HG03469 (cell line): ENCODE results near the gene CDH22.

Experiments
- ATAC-seq: cut with Tn5 transposase; IDR thresholded peaks from one replicate; pipeline ENCODE4 v1.9.1; 2021; ENCODE audit warnings: mild to moderate bottlenecking, moderate library complexity, moderate number of reproducible peaks; ENCODE audit not compliant: unreplicated experiment

The CDH22 gene

GRCh38 chr20:46152824-46153586 is 155.3 kb downstream of the CDH22 start:
- no peak for ATAC-seq

DNA sequence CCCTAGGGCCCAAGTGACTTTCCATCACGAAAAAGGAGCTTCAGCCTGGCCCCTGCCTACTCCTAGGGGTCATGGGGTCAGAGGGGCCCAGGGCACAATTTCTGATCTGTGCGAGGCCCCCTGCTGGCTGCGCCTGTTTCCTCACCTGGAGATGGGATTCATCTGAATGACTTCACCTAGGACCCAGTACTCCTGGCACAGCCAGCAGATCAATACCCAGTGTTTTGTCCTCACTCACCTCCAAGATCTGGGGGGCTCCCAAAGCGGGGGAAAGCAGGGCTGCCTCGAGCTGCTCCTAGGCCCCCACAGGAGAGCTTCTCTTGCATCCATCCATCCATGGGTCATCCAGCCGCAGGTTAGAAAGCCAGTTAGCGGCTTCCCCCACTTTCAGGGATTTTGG is 156.4 kb downstream of the CDH22 start:
- no peak for ATAC-seq

DNA sequence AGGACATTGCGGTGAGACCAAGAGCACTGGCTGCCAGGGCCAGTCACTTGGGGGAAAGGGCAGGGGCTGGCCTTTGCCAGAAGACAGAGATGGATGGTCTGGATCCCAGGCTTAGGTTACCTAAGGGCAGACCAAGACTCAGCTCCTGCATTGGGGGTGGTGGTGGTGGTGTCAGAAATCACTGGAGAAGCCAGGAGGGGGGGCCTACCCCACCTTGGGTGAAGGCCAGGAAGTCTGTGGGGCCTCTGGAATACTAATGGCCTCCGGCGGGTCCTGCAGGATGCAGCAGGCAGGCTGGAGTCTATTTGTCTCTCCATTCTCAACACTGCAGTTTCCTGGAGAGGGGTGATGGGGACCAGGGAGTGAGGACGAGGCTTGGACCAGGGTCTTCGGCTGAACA is 157.4 kb downstream of the CDH22 start:
- no peak for ATAC-seq

GRCh38 chr20:46148313-46149208 is 159.7 kb downstream of the CDH22 start:
- ATAC-seq, result no peak

- ATAC-seq, result no peak
Measured at GRCh38 chr20:46145713-46146112, 162.6 kb downstream of the CDH22 start.

GRCh38 chr20:46144432-46145025 is 163.8 kb downstream of the CDH22 start:
- ATAC-seq, result no peak

DNA sequence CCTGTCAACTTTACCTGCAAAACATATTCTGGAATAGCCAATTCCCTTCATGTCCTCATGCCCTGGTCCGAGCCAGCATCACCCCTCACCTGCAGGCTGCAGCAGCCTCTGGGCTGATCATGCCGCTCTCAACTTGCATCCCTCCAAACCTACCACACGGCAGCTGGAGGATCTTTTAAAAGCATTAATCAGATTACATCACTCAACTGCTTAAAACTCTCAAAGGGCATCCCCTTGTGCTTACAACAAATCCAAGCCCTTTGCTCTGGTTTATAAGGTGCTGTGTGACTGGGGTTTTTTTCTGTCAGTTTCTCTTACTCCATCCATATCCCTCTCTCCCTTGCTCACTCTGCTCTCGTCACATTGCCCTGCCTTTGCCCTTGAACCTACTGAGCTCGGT is 166.2 kb downstream of the CDH22 start:
- no peak for ATAC-seq

- ATAC-seq, result no peak
Measured at GRCh38 chr20:46139908-46140482, 168.3 kb downstream of the CDH22 start.

DNA sequence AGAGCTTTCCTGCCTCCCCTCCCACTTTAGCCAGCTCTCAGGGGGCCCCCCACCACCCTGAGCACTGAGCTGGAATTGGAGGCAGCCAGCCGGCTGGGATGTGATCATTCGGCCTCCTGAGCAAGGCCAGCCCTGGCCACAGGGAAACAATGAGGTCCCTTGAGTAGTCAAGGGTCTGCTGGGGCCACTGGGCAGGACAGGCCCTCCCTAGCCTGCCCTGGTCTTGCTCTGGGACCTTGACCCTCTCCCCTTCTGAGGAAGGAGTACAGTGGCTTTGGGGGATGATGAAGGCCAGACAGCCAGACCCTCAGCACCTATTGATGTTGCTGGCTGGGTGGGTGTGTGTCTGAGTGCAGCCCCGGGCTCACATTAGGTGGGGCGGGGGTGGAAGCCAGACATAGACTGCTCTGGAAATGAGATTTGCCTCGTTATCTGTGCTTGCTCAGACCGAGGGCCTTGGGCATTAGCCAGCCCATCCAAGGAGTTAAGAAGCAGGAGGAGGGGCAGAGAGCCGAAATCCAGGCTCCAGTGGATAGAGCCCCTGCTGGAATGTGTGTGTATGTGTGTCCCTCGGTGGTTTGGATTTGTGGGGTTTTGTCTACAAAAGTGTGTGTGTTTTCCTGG is 168.9 kb downstream of the CDH22 start:
- ATAC-seq, result no peak

GRCh38 chr20:46137816-46138215 is 170.5 kb downstream of the CDH22 start:
- ATAC-seq, result no peak

- no peak for ATAC-seq
Measured at GRCh38 chr20:46135856-46136633, 172.3 kb downstream of the CDH22 start.

GRCh38 chr20:46134716-46135115 is 173.6 kb downstream of the CDH22 start:
- no peak for ATAC-seq

GRCh38 chr20:46133886-46134654 is 174.2 kb downstream of the CDH22 start:
- ATAC-seq, result no peak

DNA sequence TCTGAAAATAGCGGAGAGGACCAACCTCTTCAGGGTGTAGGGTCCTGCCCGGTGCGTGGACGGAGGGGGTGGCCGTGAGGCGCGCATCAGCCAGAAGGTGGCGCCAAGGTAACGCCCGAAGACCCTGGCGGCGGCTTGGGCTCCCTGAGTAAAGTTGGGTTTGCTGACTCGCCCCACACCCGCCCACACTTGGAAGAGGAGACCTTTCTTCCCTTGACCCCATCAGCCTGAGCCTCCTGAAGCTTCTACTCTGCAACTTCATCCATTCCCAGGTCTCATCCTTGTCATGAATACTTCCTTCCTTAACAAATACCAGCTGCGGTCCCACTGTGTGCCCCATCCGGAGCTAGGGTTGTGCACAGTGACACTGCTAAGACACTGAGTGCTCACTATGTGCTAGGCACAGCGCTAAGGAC is 175.6 kb downstream of the CDH22 start:
- ATAC-seq, result no peak

DNA sequence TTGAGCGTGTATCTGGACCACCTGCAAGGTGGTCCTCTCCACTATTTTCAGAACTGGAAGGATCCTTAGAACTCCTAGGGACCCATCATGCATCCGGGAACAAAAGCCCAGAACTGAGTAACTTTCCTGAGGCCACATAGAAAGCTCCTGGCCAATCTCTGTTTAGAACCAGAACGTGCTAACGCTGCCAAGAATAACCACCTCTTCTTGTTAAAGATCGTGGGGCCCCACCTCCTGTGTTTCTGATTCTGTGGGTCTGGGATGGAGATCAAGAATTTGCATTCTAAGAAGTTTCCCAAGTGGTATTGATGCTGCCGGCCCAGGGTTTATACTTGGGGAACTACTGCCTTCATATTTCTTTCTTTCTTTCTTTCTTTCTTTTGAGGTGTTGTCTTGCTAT is 176.9 kb downstream of the CDH22 start:
- ATAC-seq, result no peak

- no peak for ATAC-seq
Measured at GRCh38 chr20:46130534-46130933, 177.8 kb downstream of the CDH22 start.

DNA sequence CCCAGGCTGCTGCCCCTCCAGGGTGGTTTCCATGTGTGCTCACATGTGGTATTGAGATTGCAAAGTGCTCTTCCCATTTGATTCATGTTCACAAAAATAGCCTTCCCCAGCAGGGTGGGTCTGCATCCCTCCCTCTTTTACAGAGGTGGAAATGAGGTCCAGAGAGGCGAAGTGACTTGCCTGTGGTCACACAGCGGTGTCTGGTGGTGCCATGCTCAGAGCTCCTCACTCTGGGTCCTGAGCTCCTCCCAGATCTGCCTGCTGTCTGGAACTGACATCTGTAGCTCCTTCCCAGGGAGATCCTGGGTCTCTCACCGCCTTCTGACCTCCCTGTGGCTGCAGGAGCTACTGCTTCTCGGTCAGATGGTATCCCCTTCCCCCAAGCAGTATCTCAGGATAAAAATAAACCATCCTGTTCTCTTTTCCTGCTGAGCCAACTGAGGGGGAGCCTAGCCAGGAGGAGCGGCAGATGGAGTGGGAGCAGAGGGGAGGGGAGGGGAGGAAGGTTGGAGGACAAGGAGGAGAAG is 178.3 kb downstream of the CDH22 start:
- ATAC-seq, result no peak

DNA sequence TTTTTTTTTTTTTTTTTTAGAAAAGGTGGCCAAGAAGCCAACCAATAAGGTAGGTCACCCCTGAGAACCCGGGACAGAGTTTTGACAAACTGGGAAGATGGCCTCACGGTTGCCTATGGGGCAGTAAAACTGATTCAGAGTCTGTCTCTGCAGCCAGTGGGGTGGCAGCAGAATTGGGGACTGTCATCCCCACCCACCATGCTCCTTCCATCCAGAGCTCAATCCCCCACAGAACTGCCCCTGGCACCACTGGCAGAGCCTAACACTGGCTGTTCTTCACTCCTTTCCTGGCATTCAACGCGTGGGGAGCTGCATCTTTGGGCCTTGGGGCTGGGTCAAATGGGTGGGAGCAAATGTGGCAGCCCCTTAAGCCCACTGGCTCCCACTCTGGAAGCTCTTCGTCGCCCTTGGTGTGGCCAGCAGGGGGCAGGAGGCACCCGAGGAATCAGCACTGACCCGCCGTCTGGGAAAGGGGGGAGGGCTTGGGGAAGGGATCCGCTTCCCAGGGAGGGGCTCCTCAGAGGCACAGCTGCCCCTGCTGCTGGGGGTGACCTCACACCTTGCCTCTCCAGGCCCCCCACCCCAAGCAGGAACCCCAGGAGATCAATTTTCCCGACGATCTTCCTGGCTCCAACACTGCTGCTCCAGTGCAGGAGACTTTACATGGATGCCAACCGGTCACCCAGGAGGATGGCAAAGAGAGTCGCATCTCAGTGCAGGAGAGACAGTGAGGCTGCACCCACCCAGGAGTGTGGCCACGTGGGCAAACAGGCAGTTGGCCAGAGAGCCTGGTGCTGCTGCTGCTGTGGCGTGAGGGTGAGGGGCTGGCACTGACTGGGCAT is 179.8 kb downstream of the CDH22 start:
- ATAC-seq, result no peak
